Panc1 (cell line): ENCODE measurements around the gene IL1A. TPM values are rescaled to one million over a fixed set of nuclear protein-coding genes. Genes with fewer than 3 reads are reported as not detected.

Experiments used
- ATAC-seq: fragments of 200-7000 bp; cut with Tn5 transposase; 2 replicates; pipeline ENCODE4 v1.9.1; 2020; ENCODE audit warnings: mild to moderate bottlenecking, moderate library complexity
- BruUV-seq: library from RNA; stranded (reverse); fragments of 400-500 nt; replicated peaks from 2 replicates; lab custom pipeline; 2021; lab: Mats Ljungman, UMichigan
- CTCF ChIA-PET: fragments of 300-600 bp; sonication (Branson Sonifier 250); formaldehyde crosslinking; loops from one replicate; lab custom pipeline; 2022; ENCODE audit warnings: antibody characterized with exemption; lab: Charles Lee
- POLR2A ChIA-PET: fragments of 300-600 bp; sonication (Branson Sonifier 250); formaldehyde crosslinking; loops from one replicate; lab custom pipeline; 2022; ENCODE audit warnings: antibody characterized with exemption; lab: Charles Lee
- DNase-seq: peaks from one replicate; pipeline ENCODE4 v3.0.0-alpha.2; 2010; ENCODE audit warnings: low read depth, low spot score
- H3K27ac ChIP-seq: 2 replicates; pipeline ENCODE4 v1.5.1; 2011; ENCODE audit warnings: mild to moderate bottlenecking, low read length, inconsistent platforms
- H3K27me3 ChIP-seq: fragments of 200-500 bp; sonication (Bioruptor generic); 2 replicates; pipeline ENCODE4 v1.6.0; 2014; ENCODE audit warnings: low read length, inconsistent platforms; ENCODE audit not compliant: control insufficient read depth, insufficient read depth
- H3K36me3 ChIP-seq: fragments of 200-500 bp; sonication (Bioruptor generic); 2 replicates; pipeline ENCODE4 v1.5.1; 2014; ENCODE audit warnings: inconsistent platforms, mild to moderate bottlenecking, low read length, moderate library complexity; ENCODE audit not compliant: control insufficient read depth, insufficient read depth
- H3K4me1 ChIP-seq: 2 replicates; pipeline ENCODE4 v1.5.1; 2011; ENCODE audit warnings: inconsistent platforms, mild to moderate bottlenecking, low read length, moderate library complexity; ENCODE audit not compliant: control insufficient read depth, insufficient read depth
- H3K4me3 ChIP-seq, 2 experiments: 2 replicates each; pipeline ENCODE4 v1.5.1; 2011 to 2012; ENCODE audit warnings: low read depth in 2 of 2, low read length in 2 of 2, mild to moderate bottlenecking in 2 of 2, inconsistent platforms in 1 of 2, moderate library complexity in 1 of 2
- H3K9me3 ChIP-seq: fragments of 200-500 bp; sonication (Bioruptor generic); 2 replicates; pipeline ENCODE4 v1.5.1; 2014; ENCODE audit warnings: low read depth, mild to moderate bottlenecking, inconsistent platforms, low read length, moderate library complexity; ENCODE audit not compliant: control insufficient read depth, insufficient read depth
- CTCF ChIP-seq: fragments of 450-650 bp; IDR thresholded peaks from 2 replicates; pipeline ENCODE4 v1.5.1; 2017; ENCODE audit warnings: mild to moderate bottlenecking
- POLR2AphosphoS5 ChIP-seq: IDR thresholded peaks from 2 replicates; pipeline ENCODE4 v1.6.1; 2012; ENCODE audit warnings: mild to moderate bottlenecking, low read depth, low read length, moderate library complexity
- REST ChIP-seq, 2 experiments: IDR thresholded peaks; 2 replicates each; pipeline ENCODE4 v1.6.1; 2011 to 2012; ENCODE audit warnings: low read depth in 2 of 2, control low read depth in 1 of 2, low read length in 1 of 2, mild to moderate bottlenecking in 1 of 2, moderate library complexity in 1 of 2; ENCODE audit not compliant: insufficient read depth in 1 of 2
- SIN3A ChIP-seq: IDR thresholded peaks from 2 replicates; pipeline ENCODE4 v1.6.1; 2012; ENCODE audit warnings: low read depth, mild to moderate bottlenecking, low read length, moderate library complexity, borderline replicate concordance; ENCODE audit not compliant: insufficient read depth
- TCF7L2 ChIP-seq: IDR thresholded peaks from 2 replicates; pipeline ENCODE4 v1.6.1; 2011; ENCODE audit warnings: mild to moderate bottlenecking, low read depth, low read length, inconsistent platforms
- in situ Hi-C: cut with HindIII; loops from 2 replicates; pipeline ENCODE4 v1.10.0; 2016; ENCODE audit warnings: low sequenced_read_pairs, low pct_unique_long_range_greater_than_20kb
- intact Hi-C: fragments of 100-400 bp; cut with micrococcal nuclease; formaldehyde crosslinking; loops from one replicate; pipeline ENCODE4 v1.10.0; 2022; ENCODE audit not compliant: unreplicated experiment
- total RNA-seq: library from RNA; stranded (reverse); gene quantifications from one replicate; pipeline ENCODE4 v1.2.1, GENCODE V29; 2021; ENCODE audit not compliant: unreplicated experiment

Gene IL1A
- total RNA-seq, 1 experiment from 2014 or later: not detected

GRCh38 chr2:112740527-112740926 is 43.8 kb downstream of the IL1A start:
- in situ Hi-C loops (no loop called here), intact Hi-C loops (no loop called here)
- no peak for DNase-seq
- Histone ChIP-seq H3K36me3 (peaks cover 17% of the 10 kb centered on the region), H3K9me3 (no peaks in the 10 kb centered on the region), H3K4me1 (peaks cover 9% of the 10 kb centered on the region; the same call in 1 of the 2 replicates), H3K4me3 (no peak overlapping the region), H3K27me3 (no peaks in the 10 kb centered on the region), H3K27ac (no peak overlapping the region)
- POLR2A ChIA-PET: interaction anchor here (0.5 kb wide), 1 partner anchor 21 kb away, joined by 8 read pairs; no protein-coding TSS in a partner anchor
- BruUV-seq: no TSS peak
- no peak for ATAC-seq
- no peak for TF ChIP-seq SIN3A
- TF ChIP-seq CTCF: no peak
- TF ChIP-seq POLR2AphosphoS5: no peak
- no peak for TF ChIP-seq REST (IDR thresholded peaks at IDR 0.05; ENCODE audit: insufficient read depth in 1 of 2, low read depth in 2 of 2, low read length in 1 of 2)
- TF ChIP-seq TCF7L2: no peak
- CTCF ChIA-PET: interaction anchor here (1.0 kb wide), 1 partner anchor 9 kb away, joined by 3 read pairs; no protein-coding TSS in a partner anchor

GRCh38 chr2:112737542-112738232 is 46.6 kb downstream of the IL1A start:
- no peak for DNase-seq
- Histone ChIP-seq H3K27ac (no peak overlapping the region), H3K4me3 (no peak overlapping the region), H3K4me1 (peaks cover 9% of the 10 kb centered on the region; the same call in 1 of the 2 replicates), H3K36me3 (peaks cover 5% of the 10 kb centered on the region; the same call in 1 of the 2 replicates), H3K9me3 (no peaks in the 10 kb centered on the region), H3K27me3 (no peaks in the 10 kb centered on the region)
- ATAC-seq: no peak
- no peak for TF ChIP-seq POLR2AphosphoS5
- TF ChIP-seq TCF7L2: no peak
- no peak for TF ChIP-seq REST (IDR thresholded peaks at IDR 0.05; ENCODE audit: insufficient read depth in 1 of 2, low read depth in 2 of 2, low read length in 1 of 2)
- TF ChIP-seq SIN3A: no peak
- TF ChIP-seq CTCF: no peak
- ChIA-PET CTCF (interaction anchor here (0.9 kb wide), 1 partner anchor 9 kb away, joined by 4 read pairs; no protein-coding TSS in a partner anchor), POLR2A (no interaction called here)
- in situ Hi-C loops (no loop called here), intact Hi-C loops (no loop called here)
- no TSS peak for BruUV-seq
